ENCODE data around the gene GGTA1.
"Not testable (repeated sequence)": the region's sequence is repeated elsewhere in the genome, so short reads cannot be mapped to it uniquely, and the experiment has no call there.

GGTA1 gene

GRCh38 chr9:121439016-121439415 lies 60.6 kb downstream of the GGTA1 start:
- no peak overlapping the region for H3K14ac ChIP-seq (ENCODE audit: low read length)
- H2AK5ac ChIP-seq (ENCODE audit: low read depth, low read length), result no peak overlapping the region
- no peak overlapping the region for H4K8ac ChIP-seq (ENCODE audit: low read depth, low read length)
- no peaks in the 10 kb centered on the region for H3K9me3 ChIP-seq (replicated peaks in 1 of 2; ENCODE audit: control insufficient read depth in 2 of 2, insufficient read depth in 1 of 2, low read depth in 1 of 2, low read length in 2 of 2)
- no peak overlapping the region for H4K91ac ChIP-seq (ENCODE audit: low read depth, low read length, poor library complexity)
- no peak for DNase-seq (ENCODE audit: low spot score)
- no peaks in the 10 kb centered on the region for H3K79me1 ChIP-seq (ENCODE audit: low read depth, low read length)
- WGBS, 2 donors (ENCODE audit: extremely low coverage in 2 of 2, insufficient read length in 2 of 2, insufficient replicate concordance in 1 of 2), result no CpG with 5 or more reads among the region's 1 CpG
- no peak overlapping the region for H3K4me2 ChIP-seq (ENCODE audit: insufficient read depth, low read length, poor library complexity, severe bottlenecking)
- no peak overlapping the region for H3K23ac ChIP-seq (ENCODE audit: low read depth, low read length, poor library complexity)
- H2BK15ac ChIP-seq (ENCODE audit: low read length), result no peak overlapping the region
- no peak overlapping the region for H2BK120ac ChIP-seq (ENCODE audit: low read depth, low read length)
- no peak overlapping the region for H3K4ac ChIP-seq (ENCODE audit: low read length)
- H3K18ac ChIP-seq (ENCODE audit: low read length), result no peak overlapping the region
- H3K36me3 ChIP-seq (replicated peaks in 1 of 2; ENCODE audit: control insufficient read depth in 2 of 2, insufficient read depth in 2 of 2, low read length in 2 of 2), result no peaks in the 10 kb centered on the region
- H3K27me3 ChIP-seq (ENCODE audit: control insufficient read depth in 3 of 3, insufficient read depth in 3 of 3, low read depth in 1 of 3, low read length in 3 of 3), result peaks cover 0 to 18% (median 0%) of the 10 kb centered on the region in 3 experiments
- no peak overlapping the region for H2BK12ac ChIP-seq (ENCODE audit: low read length)
- H2BK5ac ChIP-seq (ENCODE audit: low read length), result no peak overlapping the region
- no peak overlapping the region for H3K4me3 ChIP-seq (ENCODE audit: low read length in 2 of 2)
- H3K4me1 ChIP-seq (ENCODE audit: control insufficient read depth in 2 of 2, insufficient read depth in 1 of 2, low read depth in 1 of 2, low read length in 2 of 2), result no peaks in the 10 kb centered on the region
- no peak overlapping the region for H3K9ac ChIP-seq (ENCODE audit: low read depth, low read length, poor library complexity)
- no peak overlapping the region for H3K27ac ChIP-seq (replicated peaks; ENCODE audit: low read length)
- no peak overlapping the region for H2AFZ ChIP-seq (ENCODE audit: low read length)

- no peaks in the 10 kb centered on the region for H3K36me3 ChIP-seq (replicated peaks in 1 of 2; ENCODE audit: control insufficient read depth in 2 of 2, insufficient read depth in 2 of 2, low read length in 2 of 2)
- H3K79me1 ChIP-seq (ENCODE audit: low read depth, low read length), result no peaks in the 10 kb centered on the region
- no peak overlapping the region for H3K23ac ChIP-seq (ENCODE audit: low read depth, low read length, poor library complexity)
- H3K4me1 ChIP-seq (ENCODE audit: control insufficient read depth in 2 of 2, insufficient read depth in 1 of 2, low read depth in 1 of 2, low read length in 2 of 2), result no peaks in the 10 kb centered on the region
- no peak overlapping the region for H3K4me2 ChIP-seq (ENCODE audit: insufficient read depth, low read length, poor library complexity, severe bottlenecking)
- H3K27ac ChIP-seq (replicated peaks; ENCODE audit: low read length), result no peak overlapping the region
- H3K4ac ChIP-seq (ENCODE audit: low read length), result no peak overlapping the region
- no peak overlapping the region for H3K18ac ChIP-seq (ENCODE audit: low read length)
- H2AK5ac ChIP-seq (ENCODE audit: low read depth, low read length), result no peak overlapping the region
- no peak overlapping the region for H3K4me3 ChIP-seq (ENCODE audit: low read length in 2 of 2)
- no peaks in the 10 kb centered on the region for H3K9me3 ChIP-seq (replicated peaks in 1 of 2; ENCODE audit: control insufficient read depth in 2 of 2, insufficient read depth in 1 of 2, low read depth in 1 of 2, low read length in 2 of 2)
- DNase-seq (ENCODE audit: low spot score), result no peak
- WGBS, 2 donors (ENCODE audit: extremely low coverage in 2 of 2, insufficient read length in 2 of 2, insufficient replicate concordance in 1 of 2), result no CpG with 5 or more reads among the region's 3 CpGs
- H4K91ac ChIP-seq (ENCODE audit: low read depth, low read length, poor library complexity), result no peak overlapping the region
- H2BK15ac ChIP-seq (ENCODE audit: low read length), result no peak overlapping the region
- no peak overlapping the region for H2BK12ac ChIP-seq (ENCODE audit: low read length)
- no peak overlapping the region for H2AFZ ChIP-seq (ENCODE audit: low read length)
- H2BK5ac ChIP-seq (ENCODE audit: low read length), result no peak overlapping the region
- H3K27me3 ChIP-seq (ENCODE audit: control insufficient read depth in 3 of 3, insufficient read depth in 3 of 3, low read depth in 1 of 3, low read length in 3 of 3), result peaks cover 0 to 18% (median 0%) of the 10 kb centered on the region in 3 experiments
- H3K14ac ChIP-seq (ENCODE audit: low read length), result no peak overlapping the region
- no peak overlapping the region for H3K9ac ChIP-seq (ENCODE audit: low read depth, low read length, poor library complexity)
- H4K8ac ChIP-seq (ENCODE audit: low read depth, low read length), result no peak overlapping the region
- H2BK120ac ChIP-seq (ENCODE audit: low read depth, low read length), result no peak overlapping the region
These were observed 61.8 kb downstream of the GGTA1 start for GRCh38 chr9:121437891-121438290.

- not testable (repeated sequence) for H2BK120ac ChIP-seq (ENCODE audit: low read depth, low read length); DNase-seq (ENCODE audit: low spot score); H2AK5ac ChIP-seq (ENCODE audit: low read depth, low read length); H3K9ac ChIP-seq (ENCODE audit: low read depth, low read length, poor library complexity); H2BK12ac ChIP-seq (ENCODE audit: low read length); H3K23ac ChIP-seq (ENCODE audit: low read depth, low read length, poor library complexity); H3K9me3 ChIP-seq (replicated peaks in 1 of 2; ENCODE audit: control insufficient read depth in 2 of 2, insufficient read depth in 1 of 2, low read depth in 1 of 2, low read length in 2 of 2); H3K4me1 ChIP-seq (ENCODE audit: control insufficient read depth in 2 of 2, insufficient read depth in 1 of 2, low read depth in 1 of 2, low read length in 2 of 2); H2BK5ac ChIP-seq (ENCODE audit: low read length); H3K4me2 ChIP-seq (ENCODE audit: insufficient read depth, low read length, poor library complexity, severe bottlenecking); H3K18ac ChIP-seq (ENCODE audit: low read length); H2AFZ ChIP-seq (ENCODE audit: low read length); H3K36me3 ChIP-seq (replicated peaks in 1 of 2; ENCODE audit: control insufficient read depth in 2 of 2, insufficient read depth in 2 of 2, low read length in 2 of 2); H4K91ac ChIP-seq (ENCODE audit: low read depth, low read length, poor library complexity); H3K4ac ChIP-seq (ENCODE audit: low read length); H3K27ac ChIP-seq (replicated peaks; ENCODE audit: low read length); H3K79me1 ChIP-seq (ENCODE audit: low read depth, low read length); H4K8ac ChIP-seq (ENCODE audit: low read depth, low read length); H3K4me3 ChIP-seq (ENCODE audit: low read length in 2 of 2); H2BK15ac ChIP-seq (ENCODE audit: low read length); H3K14ac ChIP-seq (ENCODE audit: low read length)
- WGBS, 2 donors (ENCODE audit: extremely low coverage in 2 of 2, insufficient read length in 2 of 2, insufficient replicate concordance in 1 of 2), result no CpG with 5 or more reads among the region's 3 CpGs
- peaks cover 0 to 15% (median 0%) of the 10 kb centered on the region in 3 experiments for H3K27me3 ChIP-seq (ENCODE audit: control insufficient read depth in 3 of 3, insufficient read depth in 3 of 3, low read depth in 1 of 3, low read length in 3 of 3)
These were observed 62.6 kb downstream of the GGTA1 start for GRCh38 chr9:121437046-121437445.

- Histone ChIP-seq H2AK5ac (ENCODE audit: low read depth, low read length) (no peak overlapping the region), H3K14ac (ENCODE audit: low read length) (no peak overlapping the region), H3K9ac (ENCODE audit: low read depth, low read length, poor library complexity) (no peak overlapping the region), H2BK5ac (ENCODE audit: low read length) (no peak overlapping the region), H3K79me1 (ENCODE audit: low read depth, low read length) (no peaks in the 10 kb centered on the region), H2BK12ac (ENCODE audit: low read length) (no peak overlapping the region), H3K4me3 (ENCODE audit: low read length in 2 of 2) (no peak overlapping the region), H3K4me1 (ENCODE audit: control insufficient read depth in 2 of 2, insufficient read depth in 1 of 2, low read depth in 1 of 2, low read length in 2 of 2) (no peaks in the 10 kb centered on the region), H3K27ac (replicated peaks; ENCODE audit: low read length) (no peak overlapping the region), H4K8ac (ENCODE audit: low read depth, low read length) (no peak overlapping the region), H3K27me3 (ENCODE audit: control insufficient read depth in 3 of 3, insufficient read depth in 3 of 3, low read depth in 1 of 3, low read length in 3 of 3) (peaks cover 0 to 17% (median 0%) of the 10 kb centered on the region in 3 experiments), H3K9me3 (replicated peaks in 1 of 2; ENCODE audit: control insufficient read depth in 2 of 2, insufficient read depth in 1 of 2, low read depth in 1 of 2, low read length in 2 of 2) (no peaks in the 10 kb centered on the region), H3K4me2 (ENCODE audit: insufficient read depth, low read length, poor library complexity, severe bottlenecking) (no peak overlapping the region), H4K91ac (ENCODE audit: low read depth, low read length, poor library complexity) (no peak overlapping the region), H3K18ac (ENCODE audit: low read length) (no peak overlapping the region), H2AFZ (ENCODE audit: low read length) (no peak overlapping the region), H2BK15ac (ENCODE audit: low read length) (no peak overlapping the region), H3K23ac (ENCODE audit: low read depth, low read length, poor library complexity) (no peak overlapping the region), H2BK120ac (ENCODE audit: low read depth, low read length) (no peak overlapping the region), H3K36me3 (replicated peaks in 1 of 2; ENCODE audit: control insufficient read depth in 2 of 2, insufficient read depth in 2 of 2, low read length in 2 of 2) (no peaks in the 10 kb centered on the region), H3K4ac (ENCODE audit: low read length) (no peak overlapping the region)
- no peak for DNase-seq (ENCODE audit: low spot score)
These were observed 64.7 kb downstream of the GGTA1 start for GRCh38 chr9:121434969-121435368.

All from neuronal stem cell (in vitro differentiated cells).